ENCODE data around the gene C1orf141.

DNA sequence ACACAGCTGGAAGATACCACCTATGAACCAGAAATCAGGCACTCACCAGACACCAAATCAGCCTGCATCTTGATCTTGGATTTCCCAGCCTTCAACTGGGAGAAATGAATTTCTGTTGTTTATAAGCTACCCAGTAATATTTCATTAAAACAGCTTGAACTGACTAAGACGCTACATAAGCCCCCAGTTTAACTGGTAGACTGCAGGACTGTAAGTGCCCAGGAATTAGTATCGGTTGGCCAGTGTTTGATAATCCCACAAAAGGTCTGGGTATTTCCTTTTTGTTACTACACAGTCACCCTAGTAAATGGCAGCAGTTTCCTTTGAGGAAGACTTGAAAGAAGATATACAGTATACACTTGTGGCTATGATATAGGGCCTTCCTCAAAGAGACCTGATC lies 73.5 kb downstream of the C1orf141 start:
- TF ChIP-seq, protein P1, sequence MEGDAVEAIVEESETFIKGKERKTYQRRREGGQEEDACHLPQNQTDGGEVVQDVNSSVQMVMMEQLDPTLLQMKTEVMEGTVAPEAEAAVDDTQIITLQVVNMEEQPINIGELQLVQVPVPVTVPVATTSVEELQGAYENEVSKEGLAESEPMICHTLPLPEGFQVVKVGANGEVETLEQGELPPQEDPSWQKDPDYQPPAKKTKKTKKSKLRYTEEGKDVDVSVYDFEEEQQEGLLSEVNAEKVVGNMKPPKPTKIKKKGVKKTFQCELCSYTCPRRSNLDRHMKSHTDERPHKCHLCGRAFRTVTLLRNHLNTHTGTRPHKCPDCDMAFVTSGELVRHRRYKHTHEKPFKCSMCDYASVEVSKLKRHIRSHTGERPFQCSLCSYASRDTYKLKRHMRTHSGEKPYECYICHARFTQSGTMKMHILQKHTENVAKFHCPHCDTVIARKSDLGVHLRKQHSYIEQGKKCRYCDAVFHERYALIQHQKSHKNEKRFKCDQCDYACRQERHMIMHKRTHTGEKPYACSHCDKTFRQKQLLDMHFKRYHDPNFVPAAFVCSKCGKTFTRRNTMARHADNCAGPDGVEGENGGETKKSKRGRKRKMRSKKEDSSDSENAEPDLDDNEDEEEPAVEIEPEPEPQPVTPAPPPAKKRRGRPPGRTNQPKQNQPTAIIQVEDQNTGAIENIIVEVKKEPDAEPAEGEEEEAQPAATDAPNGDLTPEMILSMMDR (IDR thresholded peaks at IDR 0.05) = no peak
- TF ChIP-seq ZFX (IDR thresholded peaks at IDR 0.05; ENCODE audit: borderline replicate concordance) = no peak

Measured in 22Rv1 (cell line).